Activated T-helper 1 cell treated with anti-CD3 and anti-CD28 coated beads, Interleukin-2, amount 50 U/mL, for 16 hours (primary cell): ENCODE measurements around the gene DLK2.

Source experiments
- DNase-seq, 2 donors: peaks; one replicate each; pipeline ENCODE4 v3.0.0-alpha.2; 2020; ENCODE audit warnings: low read depth in 1 of 2, low spot score in 1 of 2

The DLK2 gene

GRCh38 chr6:43454290-43454695 lies 1.1 kb downstream of the DLK2 start:
- DNase-seq = peak; percentile 38 to 51

- no peak for DNase-seq
Measured at GRCh38 chr6:43453831-43454230, 1.5 kb downstream of the DLK2 start.

DNA sequence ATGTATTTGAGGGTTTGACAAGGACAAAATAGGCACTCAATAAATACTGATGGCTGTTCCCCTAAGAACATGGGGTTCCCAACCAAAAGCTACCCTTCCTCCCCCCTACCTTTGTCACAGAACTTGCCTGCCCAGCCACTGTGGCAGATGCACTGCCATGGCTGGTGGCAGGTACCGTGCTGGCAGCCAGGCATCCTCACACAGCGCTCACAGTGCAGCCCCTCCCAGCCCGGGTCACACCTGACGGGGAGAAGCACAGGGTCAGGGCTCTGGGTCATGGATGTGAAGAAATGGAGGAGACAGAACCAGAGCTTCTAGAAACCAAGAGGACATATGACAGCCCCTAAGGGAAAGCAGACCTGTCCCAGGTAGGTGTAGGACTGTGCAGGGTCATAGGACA lies 2.5 kb downstream of the DLK2 start:
- DNase-seq = no peak

- no peak for DNase-seq
Measured at GRCh38 chr6:43451939-43452338, 3.4 kb downstream of the DLK2 start.

GRCh38 chr6:43451348-43451747 lies 4.0 kb downstream of the DLK2 start:
- DNase-seq = no peak

DNA sequence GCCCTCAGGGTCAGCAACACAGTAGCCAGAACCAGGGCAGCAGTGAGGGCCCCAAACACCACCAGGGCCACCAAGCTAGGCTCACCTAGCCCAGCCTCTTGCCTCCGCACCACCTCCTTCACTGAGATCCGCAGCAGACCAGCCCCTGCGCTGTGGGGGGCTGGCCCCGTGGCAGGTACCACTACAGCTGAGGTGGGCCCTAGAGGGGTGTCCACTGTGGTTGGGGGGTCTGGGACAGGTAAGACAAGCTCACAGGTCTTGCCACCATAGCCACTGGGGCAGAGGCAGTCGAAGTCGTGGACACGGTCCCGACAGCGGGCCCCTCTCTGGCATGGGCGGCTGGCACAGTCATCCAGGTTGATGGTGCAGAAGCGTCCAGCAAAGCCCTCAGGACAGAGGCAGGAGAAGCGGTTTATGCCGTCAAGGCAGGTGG lies 4.6 kb downstream of the DLK2 start:
- DNase-seq = no peak

DNA sequence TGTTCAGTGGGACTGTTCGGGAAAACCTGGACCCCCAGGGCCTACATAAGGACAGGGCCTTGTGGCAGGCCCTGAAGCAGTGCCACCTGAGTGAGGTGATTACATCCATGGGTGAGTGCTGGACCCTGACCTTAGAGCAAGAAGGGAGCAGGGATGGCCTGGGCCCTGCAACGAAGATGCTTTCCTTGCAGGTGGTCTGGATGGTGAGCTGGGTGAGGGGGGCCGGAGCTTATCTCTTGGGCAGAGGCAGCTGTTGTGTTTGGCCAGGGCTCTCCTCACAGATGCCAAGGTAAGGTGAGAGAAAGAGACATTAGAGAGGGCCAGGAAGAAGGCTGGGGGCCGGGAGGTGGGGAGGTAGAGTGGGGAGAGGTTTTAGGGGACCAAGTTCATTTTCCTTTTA lies 6.4 kb downstream of the DLK2 start:
- DNase-seq = no peak

GRCh38 chr6:43447604-43448003 lies 7.7 kb downstream of the DLK2 start:
- no peak for DNase-seq

GRCh38 chr6:43445576-43445975 lies 9.8 kb downstream of the DLK2 start:
- no peak for DNase-seq

DNA sequence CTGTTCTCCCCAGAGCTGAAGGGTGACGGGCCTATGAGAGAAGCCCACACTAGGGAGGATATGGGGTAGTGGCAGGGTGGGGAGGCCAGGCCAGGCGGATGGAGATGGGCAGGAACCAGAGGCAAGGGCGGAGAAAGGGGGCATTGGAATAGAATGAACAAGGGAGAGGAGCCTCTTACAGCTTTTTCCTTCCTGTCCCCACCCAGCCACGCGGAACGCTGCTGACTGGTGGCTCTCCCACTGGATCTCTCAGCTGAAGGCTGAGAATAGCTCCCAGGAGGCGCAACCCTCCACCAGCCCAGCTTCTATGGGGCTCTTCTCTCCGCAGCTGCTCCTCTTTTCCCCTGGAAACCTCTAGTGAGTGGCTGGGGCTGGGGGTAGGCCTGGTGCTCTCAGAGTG lies 10.8 kb downstream of the DLK2 start:
- DNase-seq = no peak

GRCh38 chr6:43444036-43444435 lies 11.3 kb downstream of the DLK2 start:
- no peak for DNase-seq

DNA sequence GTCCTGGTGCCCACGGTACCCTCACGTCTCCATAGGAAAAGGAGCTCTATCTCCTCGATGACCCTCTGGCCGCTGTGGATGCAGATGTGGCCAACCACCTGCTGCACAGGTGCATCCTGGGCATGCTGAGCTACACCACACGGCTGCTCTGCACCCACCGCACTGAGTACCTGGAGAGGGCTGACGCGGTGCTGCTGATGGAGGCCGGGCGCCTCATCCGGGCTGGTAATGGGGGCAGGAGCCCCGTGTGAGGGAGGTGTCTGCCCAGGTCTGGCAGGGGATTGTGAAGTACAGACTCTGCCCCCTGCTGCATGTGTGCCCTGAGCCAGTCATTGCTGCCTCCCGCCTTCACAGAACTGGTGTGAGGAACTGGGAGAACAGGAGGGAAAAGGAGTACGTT lies 12.4 kb downstream of the DLK2 start:
- no peak for DNase-seq

DNA sequence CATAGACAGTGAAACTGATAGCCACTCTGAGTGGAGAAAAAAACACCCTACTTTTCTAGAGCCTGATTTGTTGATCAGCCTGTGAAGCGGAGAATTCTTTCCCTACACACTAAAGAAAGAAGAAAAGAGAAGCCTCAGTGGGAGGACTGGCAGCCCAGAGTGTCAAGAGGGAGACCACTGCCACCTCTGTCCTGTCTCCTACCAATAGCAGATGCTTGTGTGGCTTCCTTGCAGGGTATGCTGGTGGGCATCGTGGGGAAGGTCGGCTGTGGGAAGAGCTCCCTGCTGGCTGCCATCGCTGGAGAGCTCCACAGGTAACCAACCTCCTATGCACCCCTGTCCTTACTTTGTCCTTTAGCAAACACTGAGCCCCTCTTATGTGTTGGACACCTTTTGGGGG lies 17.6 kb downstream of the DLK2 start:
- DNase-seq = no peak

- no peak for DNase-seq
Measured at GRCh38 chr6:43436577-43437282, 18.6 kb downstream of the DLK2 start.

DNA sequence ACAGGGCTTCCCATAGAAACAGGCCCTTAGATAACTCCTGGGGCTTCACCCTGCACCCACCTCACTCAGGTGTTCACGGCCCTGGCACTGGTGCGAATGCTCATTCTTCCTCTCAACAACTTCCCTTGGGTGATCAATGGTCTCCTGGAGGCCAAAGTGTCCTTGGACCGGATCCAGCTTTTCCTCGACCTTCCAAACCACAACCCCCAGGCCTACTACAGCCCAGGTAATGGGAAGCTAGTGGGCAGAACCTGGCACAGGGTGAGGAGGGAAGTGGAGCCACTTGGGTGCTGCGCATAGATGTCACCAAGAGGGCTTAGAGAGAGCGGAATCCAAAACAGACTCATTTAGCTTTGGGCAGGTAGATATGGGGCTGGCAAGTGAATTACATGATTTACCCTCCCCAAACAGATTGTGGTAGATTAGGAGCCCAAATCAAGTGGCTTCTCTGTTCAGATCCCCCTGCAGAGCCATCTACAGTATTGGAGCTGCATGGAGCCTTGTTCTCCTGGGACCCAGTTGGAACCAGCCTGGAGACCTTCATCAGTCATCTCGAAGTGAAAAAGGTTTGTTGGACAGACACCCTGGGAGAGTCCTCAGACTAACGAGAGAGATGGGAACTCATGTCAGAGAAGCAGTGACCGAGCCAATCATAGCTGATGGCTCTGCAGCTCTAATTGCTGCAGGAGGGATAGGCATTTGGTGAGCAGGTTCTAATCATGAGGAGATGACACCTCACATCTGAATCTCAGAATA lies 19.5 kb downstream of the DLK2 start:
- no peak for DNase-seq

- no peak for DNase-seq
Measured at GRCh38 chr6:43434943-43435342, 20.4 kb downstream of the DLK2 start.

GRCh38 chr6:43434001-43434840 lies 21.1 kb downstream of the DLK2 start:
- DNase-seq = no peak

GRCh38 chr6:43433148-43433547 lies 22.2 kb downstream of the DLK2 start:
- no peak for DNase-seq

DNA sequence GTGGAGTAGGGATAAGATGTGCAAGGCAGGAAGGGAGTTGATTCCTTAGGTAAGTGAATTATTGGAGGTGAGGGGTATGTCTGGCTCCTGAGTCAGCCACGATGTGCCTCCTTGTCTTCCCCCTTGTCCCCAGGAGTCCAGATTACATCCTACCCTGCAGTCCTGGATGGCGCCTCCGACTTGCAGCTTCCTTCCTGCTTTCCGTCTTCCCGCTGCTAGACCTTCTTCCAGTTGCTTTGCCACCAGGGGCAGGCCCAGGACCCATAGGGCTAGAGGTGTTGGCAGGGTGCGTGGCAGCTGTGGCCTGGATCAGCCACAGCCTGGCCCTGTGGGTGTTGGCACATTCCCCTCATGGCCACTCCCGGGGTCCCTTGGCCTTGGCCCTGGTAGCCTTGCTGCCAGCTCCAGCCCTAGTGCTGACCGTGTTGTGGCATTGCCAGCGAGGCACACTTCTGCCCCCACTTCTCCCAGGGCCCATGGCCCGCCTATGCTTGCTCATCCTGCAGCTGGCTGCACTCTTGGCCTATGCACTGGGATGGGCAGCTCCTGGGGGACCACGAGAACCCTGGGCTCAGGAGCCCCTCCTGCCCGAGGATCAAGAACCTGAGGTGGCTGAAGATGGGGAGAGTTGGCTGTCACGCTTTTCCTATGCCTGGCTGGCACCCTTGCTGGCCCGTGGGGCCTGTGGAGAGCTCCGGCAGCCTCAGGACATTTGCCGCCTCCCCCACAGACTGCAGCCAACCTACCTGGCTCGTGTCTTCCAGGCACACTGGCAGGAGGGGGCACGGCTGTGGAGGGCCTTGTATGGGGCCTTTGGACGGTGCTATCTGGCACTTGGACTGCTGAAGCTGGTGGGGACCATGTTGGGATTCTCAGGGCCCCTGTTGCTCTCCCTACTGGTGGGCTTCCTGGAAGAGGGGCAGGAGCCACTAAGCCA lies 23.1 kb downstream of the DLK2 start:
- DNase-seq = no peak

- DNase-seq = no peak
Measured at GRCh38 chr6:43428874-43429273, 26.5 kb downstream of the DLK2 start.

DNA sequence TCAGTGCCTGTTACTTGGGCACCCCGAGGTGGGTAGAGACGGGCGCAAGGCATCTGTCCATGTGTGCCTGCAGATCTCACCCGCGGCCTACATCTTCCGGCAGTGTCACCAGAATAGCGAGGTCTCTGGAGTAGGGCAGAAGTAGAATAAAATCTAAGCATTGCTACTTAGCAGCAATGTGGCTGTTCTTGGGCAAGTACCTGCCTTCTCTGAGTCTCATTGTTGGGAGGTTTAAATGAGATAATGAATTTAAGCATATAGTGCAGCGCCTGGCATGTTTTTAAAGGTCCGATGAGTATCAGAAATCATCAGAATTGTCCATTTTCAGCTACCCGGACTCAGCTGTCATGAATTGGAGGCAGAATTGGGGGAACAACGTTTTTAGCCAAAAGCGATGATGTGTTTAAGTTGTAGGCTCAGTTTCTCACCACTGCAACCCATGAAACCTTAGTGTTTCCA lies 27.2 kb downstream of the DLK2 start:
- no peak for DNase-seq
